GM12892 (cell line): Measurements from ENCODE around the gene GPSM3.

Experiments
- DNase-seq: peaks from one replicate; pipeline ENCODE4 v3.0.0; 2011; ENCODE audit not compliant: insufficient read length
- FAIRE-seq: peaks from 2 replicates; lab custom pipeline; 2011; peaks lifted over from hg19 to GRCh38; lab: Jason Lieb, UNC
- POLR2A ChIP-seq: IDR thresholded peaks from 2 replicates; pipeline ENCODE4 v1.6.1; 2011; ENCODE audit warnings: low read depth, low read length, control low read depth
- POLR2AphosphoS5 ChIP-seq: IDR thresholded peaks from 2 replicates; pipeline ENCODE4 v1.6.1; 2011; ENCODE audit warnings: low read depth, low read length, control low read depth
- TAF1 ChIP-seq: IDR thresholded peaks from 2 replicates; pipeline ENCODE4 v1.6.1; 2011; ENCODE audit warnings: low read depth, mild to moderate bottlenecking, control low read depth, low read length, borderline replicate concordance

Gene GPSM3

GRCh38 chr6:32174416-32174815, 18.0 kb downstream of the GPSM3 start:
- TF ChIP-seq TAF1 (no peak), POLR2A (no peak), POLR2AphosphoS5 (no peak)
- no peak for FAIRE-seq

GRCh38 chr6:32173051-32173727, 19.3 kb downstream of the GPSM3 start:
- TF ChIP-seq TAF1: no peak
- DNase-seq (no peak), FAIRE-seq (no peak)

More at GRCh38 chr6:32174416-32174815, 18.0 kb downstream of the GPSM3 start:
- DNase-seq: no peak

- no peak for FAIRE-seq
- no peak for DNase-seq
- TF ChIP-seq TAF1 (no peak), POLR2AphosphoS5 (no peak), POLR2A (no peak)
Measured at GRCh38 chr6:32171234-32171633, 21.2 kb downstream of the GPSM3 start.

GRCh38 chr6:32170294-32170693, 22.1 kb downstream of the GPSM3 start:
- TF ChIP-seq TAF1 (no peak), POLR2A (no peak), POLR2AphosphoS5 (no peak)

GRCh38 chr6:32168807-32169591, 23.4 kb downstream of the GPSM3 start:
- DNase-seq: no peak
- TF ChIP-seq TAF1 (no peak), POLR2A (no peak), POLR2AphosphoS5 (no peak)
- FAIRE-seq: no peak

More at GRCh38 chr6:32170294-32170693, 22.1 kb downstream of the GPSM3 start:
- DNase-seq: no peak
- FAIRE-seq: no peak

GRCh38 chr6:32168350-32168749, 24.1 kb downstream of the GPSM3 start:
- DNase-seq: no peak
- TF ChIP-seq POLR2AphosphoS5 (no peak), POLR2A (no peak), TAF1 (no peak)
- no peak for FAIRE-seq

GRCh38 chr6:32167761-32168262, 24.6 kb downstream of the GPSM3 start:
- no peak for TF ChIP-seq TAF1
- no peak for TF ChIP-seq POLR2A
- no peak for TF ChIP-seq POLR2AphosphoS5
- no peak for DNase-seq
- no peak for FAIRE-seq

- TF ChIP-seq POLR2A: no peak
- TF ChIP-seq POLR2AphosphoS5: no peak
- TF ChIP-seq TAF1: no peak
- FAIRE-seq (no peak), DNase-seq (no peak)
Measured at GRCh38 chr6:32167154-32167760, 25.2 kb downstream of the GPSM3 start.

GRCh38 chr6:32166411-32167061, 25.9 kb downstream of the GPSM3 start:
- DNase-seq (no peak), FAIRE-seq (no peak)
- no peak for TF ChIP-seq TAF1
- TF ChIP-seq POLR2A: no peak
- no peak for TF ChIP-seq POLR2AphosphoS5

GRCh38 chr6:32164295-32164694, 28.1 kb downstream of the GPSM3 start, which contains the start of gene EGFL8:
Gene EGFL8 (plus strand): TSS chr6:32164595. CDS start chr6:32166166, 1,571 bp downstream.
- FAIRE-seq (no peak), DNase-seq (no peak)
- TF ChIP-seq POLR2A: no peak
- TF ChIP-seq POLR2AphosphoS5: no peak
- TF ChIP-seq TAF1: no peak

GRCh38 chr6:32163559-32164258, 28.7 kb downstream of the GPSM3 start:
- DNase-seq: no peak
- no peak for TF ChIP-seq TAF1
- no peak for TF ChIP-seq POLR2AphosphoS5
- no peak for TF ChIP-seq POLR2A
- FAIRE-seq: no peak
